ENCODE data around the gene MBTD1. TPM values are rescaled to one million over a fixed set of nuclear protein-coding genes. Genes with fewer than 3 reads are reported as not detected.
"Not testable (repeated sequence)": the region's sequence is repeated elsewhere in the genome, so short reads cannot be mapped to it uniquely, and the experiment has no call there.

Gene MBTD1
- total RNA-seq, result 20.1 TPM

DNA sequence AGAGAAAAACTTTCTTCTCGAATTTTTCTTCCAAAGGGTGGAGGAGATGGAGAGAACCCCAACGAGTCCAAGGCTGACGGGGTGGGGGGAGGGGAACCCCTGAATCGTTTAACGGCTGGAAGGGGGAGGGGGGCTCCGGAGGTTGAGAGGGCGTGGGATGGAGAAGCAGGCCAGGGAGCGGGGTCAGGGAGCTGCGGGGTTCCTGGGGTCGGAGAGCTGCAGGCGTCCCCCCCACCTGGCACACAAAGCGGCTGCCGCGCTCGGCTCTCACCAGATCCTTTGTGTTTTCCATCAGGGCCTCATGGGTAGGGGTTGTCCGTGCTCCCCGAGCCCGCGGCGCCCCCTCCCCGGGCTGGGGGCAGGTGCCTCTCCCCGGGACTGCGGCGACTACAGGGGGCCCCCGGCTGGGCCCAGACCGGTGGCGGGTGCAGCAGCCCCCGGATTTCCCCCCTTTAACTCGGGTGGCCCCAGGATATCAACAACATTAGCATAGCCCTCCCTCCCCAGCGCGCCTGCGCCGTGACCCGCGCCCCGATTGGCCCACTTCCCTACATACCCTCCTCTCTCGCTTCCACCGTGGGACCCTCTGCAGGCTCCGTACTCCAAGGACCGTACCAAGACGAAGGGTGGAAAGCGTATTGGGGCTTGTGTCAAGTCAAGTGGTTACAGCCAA lies at the start of gene MBTD1:
TSS of gene MBTD1 (minus strand) at position 486 of the 673 bp plus-strand sequence. CDS start 34,888 bp downstream, outside the sequence.
- DNase-seq (ENCODE audit: extremely low spot score in 2 of 2), result peak; percentile 95 to 97
- Histone ChIP-seq H3K27ac (peak within 1 kb of the TSS; percentile 98), H3K4me1 (peaks cover 70% of the 10 kb centered on the region), H3K36me3 (peaks cover under 1 to 2% of the 10 kb centered on the region in 2 donors), H3K9me3 (no peaks in the 10 kb centered on the region), H3K4me3 (peak within 1 kb of the TSS; percentile 85 to 100), H3K27me3 (no peaks in the 10 kb centered on the region)
- intact Hi-C loops (cut with DNase I), result no loop called here
- TF ChIP-seq, protein P1, sequence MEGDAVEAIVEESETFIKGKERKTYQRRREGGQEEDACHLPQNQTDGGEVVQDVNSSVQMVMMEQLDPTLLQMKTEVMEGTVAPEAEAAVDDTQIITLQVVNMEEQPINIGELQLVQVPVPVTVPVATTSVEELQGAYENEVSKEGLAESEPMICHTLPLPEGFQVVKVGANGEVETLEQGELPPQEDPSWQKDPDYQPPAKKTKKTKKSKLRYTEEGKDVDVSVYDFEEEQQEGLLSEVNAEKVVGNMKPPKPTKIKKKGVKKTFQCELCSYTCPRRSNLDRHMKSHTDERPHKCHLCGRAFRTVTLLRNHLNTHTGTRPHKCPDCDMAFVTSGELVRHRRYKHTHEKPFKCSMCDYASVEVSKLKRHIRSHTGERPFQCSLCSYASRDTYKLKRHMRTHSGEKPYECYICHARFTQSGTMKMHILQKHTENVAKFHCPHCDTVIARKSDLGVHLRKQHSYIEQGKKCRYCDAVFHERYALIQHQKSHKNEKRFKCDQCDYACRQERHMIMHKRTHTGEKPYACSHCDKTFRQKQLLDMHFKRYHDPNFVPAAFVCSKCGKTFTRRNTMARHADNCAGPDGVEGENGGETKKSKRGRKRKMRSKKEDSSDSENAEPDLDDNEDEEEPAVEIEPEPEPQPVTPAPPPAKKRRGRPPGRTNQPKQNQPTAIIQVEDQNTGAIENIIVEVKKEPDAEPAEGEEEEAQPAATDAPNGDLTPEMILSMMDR (IDR thresholded peaks at IDR 0.05), result no peak
- peak in 1 of 2 donors; percentile 5 for TF ChIP-seq POLR2A (IDR thresholded peaks at IDR 0.05)
- TF ChIP-seq POLR2AphosphoS5 (IDR thresholded peaks at IDR 0.05; ENCODE audit: insufficient read depth in 1 of 2, low read depth in 1 of 2), result no peak

- Histone ChIP-seq H3K4me3 (no peak overlapping the region), H3K27ac (no peak overlapping the region), H3K9me3 (no peaks in the 10 kb centered on the region), H3K36me3 (no peaks in the 10 kb centered on the region), H3K27me3 (no peaks in the 10 kb centered on the region), H3K4me1 (no peaks in the 10 kb centered on the region)
- TF ChIP-seq POLR2AphosphoS5 (IDR thresholded peaks at IDR 0.05; ENCODE audit: insufficient read depth in 1 of 2, low read depth in 1 of 2) (no peak), POLR2A (IDR thresholded peaks at IDR 0.05) (no peak)
- TF ChIP-seq, protein P1 (IDR thresholded peaks at IDR 0.05), result no peak
- DNase-seq (ENCODE audit: extremely low spot score in 2 of 2), result no peak
- intact Hi-C loops (cut with DNase I), result loop anchor here (10.0 kb wide), 1 partner anchor 800 kb away; no protein-coding TSS in a partner anchor
These were observed 45.3 kb upstream of the MBTD1 start for GRCh38 chr17:51305182-51305581.

DNA sequence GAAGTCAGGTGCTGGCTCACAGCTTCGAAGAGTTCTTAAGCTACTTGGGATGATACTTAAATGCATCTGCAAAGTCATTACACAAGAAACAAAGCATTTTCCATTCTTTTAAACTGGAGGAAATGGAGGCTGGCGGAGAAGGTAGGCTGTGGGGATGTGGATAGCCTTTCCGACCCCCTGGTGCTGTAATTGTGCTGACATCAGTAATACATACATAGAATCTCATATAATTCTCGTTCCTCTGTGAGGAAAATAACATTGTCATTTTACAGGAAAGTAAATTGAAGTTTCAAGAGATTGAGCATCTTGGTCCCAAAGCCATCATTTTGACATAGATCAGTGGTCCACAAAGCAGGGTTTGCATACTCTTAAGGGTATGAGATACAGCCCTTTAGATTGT lies 40.0 kb upstream of the MBTD1 start:
- H3K27ac ChIP-seq, result no peak overlapping the region
- no peaks in the 10 kb centered on the region for H3K27me3 ChIP-seq
- peaks cover 0 to 16% of the 10 kb centered on the region in 2 donors for H3K36me3 ChIP-seq
- intact Hi-C loops (cut with DNase I), result loop anchor here (10.0 kb wide), 1 partner anchor 805 kb away; no protein-coding TSS in a partner anchor
- no peaks in the 10 kb centered on the region for H3K9me3 ChIP-seq
- TF ChIP-seq, protein P1 (IDR thresholded peaks at IDR 0.05), result no peak
- TF ChIP-seq POLR2A (IDR thresholded peaks at IDR 0.05), result no peak
- no peak for TF ChIP-seq POLR2AphosphoS5 (IDR thresholded peaks at IDR 0.05; ENCODE audit: insufficient read depth in 1 of 2, low read depth in 1 of 2)
- DNase-seq (ENCODE audit: extremely low spot score in 2 of 2), result no peak
- H3K4me1 ChIP-seq, result no peaks in the 10 kb centered on the region
- H3K4me3 ChIP-seq, result no peak overlapping the region

DNA sequence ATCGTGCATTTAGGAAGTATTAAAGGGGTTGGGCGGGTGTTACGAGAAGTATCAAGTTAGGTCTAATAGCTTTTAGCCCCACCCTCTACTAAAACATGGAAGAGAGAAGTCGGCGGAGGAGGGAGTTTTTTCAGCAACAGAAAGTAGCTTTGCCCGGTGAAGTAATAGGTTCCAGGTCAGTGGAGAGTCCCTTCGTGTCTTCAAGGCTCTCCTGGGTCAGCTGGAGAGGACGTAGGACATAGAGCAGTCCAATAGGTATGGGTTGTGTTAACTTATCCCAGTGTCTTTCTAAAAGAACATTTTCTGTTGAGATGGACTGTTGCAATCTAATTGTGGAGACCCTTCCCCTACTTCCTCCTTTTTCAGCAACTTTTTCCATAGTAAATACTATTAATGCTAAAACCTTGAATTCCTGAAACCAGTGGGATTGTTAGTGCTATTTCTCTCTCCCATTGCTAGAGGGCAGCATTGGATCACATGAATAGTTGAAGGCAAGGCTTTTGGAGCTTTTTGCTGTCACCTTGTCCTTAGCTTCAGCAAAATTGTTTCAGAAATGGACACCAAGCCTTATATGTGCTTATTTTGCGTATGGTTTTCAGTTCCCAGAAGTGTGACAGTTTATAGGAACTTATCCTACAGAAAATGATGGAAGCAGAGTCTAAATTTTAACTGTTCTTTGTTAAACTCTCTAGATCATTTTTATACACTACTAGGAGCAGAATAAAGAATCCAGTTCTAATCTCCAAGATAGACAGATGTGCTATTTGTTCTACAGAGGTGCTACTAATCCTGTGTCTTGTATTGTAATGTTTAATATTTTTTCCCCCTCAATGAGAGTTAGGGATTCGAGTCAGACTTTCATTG lies 38.9 kb upstream of the MBTD1 start:
- Histone ChIP-seq H3K4me3 (no peak overlapping the region), H3K27me3 (no peaks in the 10 kb centered on the region), H3K36me3 (peaks cover 0 to 21% of the 10 kb centered on the region in 2 donors), H3K9me3 (no peaks in the 10 kb centered on the region), H3K4me1 (no peaks in the 10 kb centered on the region), H3K27ac (no peak overlapping the region)
- TF ChIP-seq POLR2A (IDR thresholded peaks at IDR 0.05), result no peak
- TF ChIP-seq, protein P1 (IDR thresholded peaks at IDR 0.05), result peak in 2 of 3 experiments; percentile 27 to 34
- TF ChIP-seq POLR2AphosphoS5 (IDR thresholded peaks at IDR 0.05; ENCODE audit: insufficient read depth in 1 of 2, low read depth in 1 of 2), result no peak
- intact Hi-C loops (cut with DNase I), result no loop called here
- no peak for DNase-seq (ENCODE audit: extremely low spot score in 2 of 2)

GRCh38 chr17:51294338-51294737 lies 34.5 kb upstream of the MBTD1 start:
- intact Hi-C loops (cut with DNase I); H3K27me3 ChIP-seq; H3K4me1 ChIP-seq; H3K27ac ChIP-seq; DNase-seq (ENCODE audit: extremely low spot score in 2 of 2); H3K4me3 ChIP-seq; H3K9me3 ChIP-seq: not testable (repeated sequence)
- peaks cover 0 to 24% of the 10 kb centered on the region in 2 donors for H3K36me3 ChIP-seq
